ENCODE measurements around the gene SERPINI1.

SERPINI1 gene

DNA sequence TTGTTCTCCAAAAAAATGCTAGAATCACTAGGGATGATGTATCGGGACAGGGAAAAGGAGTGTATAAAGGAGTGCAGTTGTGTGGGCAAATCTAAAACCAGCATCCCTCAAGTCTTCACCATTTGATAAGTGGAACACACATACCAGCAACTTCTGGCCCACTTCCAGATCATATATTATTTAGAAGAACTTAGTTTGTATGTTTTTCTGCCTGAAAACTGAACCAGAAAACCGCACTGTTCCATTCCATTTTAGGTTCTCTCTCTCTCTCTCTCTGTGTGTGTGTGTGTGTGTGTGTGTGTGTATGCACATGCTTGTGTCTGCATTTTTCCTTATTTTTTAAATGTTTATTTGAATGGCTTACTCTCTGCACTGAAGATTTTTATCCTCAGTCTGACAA, 93.5 kb downstream of the SERPINI1 start:
- H4K20me1 ChIP-seq, result no peaks in the 10 kb centered on the region
- H3K4me3 ChIP-seq, result no peak overlapping the region
- no peak for TF ChIP-seq Cebpa-rat (IDR thresholded peaks at IDR 0.05)
- H3K27me3 ChIP-seq, result no peaks in the 10 kb centered on the region
- peaks cover 11 to 25% (median 19%) of the 10 kb centered on the region in 10 experiments for H3K4me1 ChIP-seq
- H3K4me2 ChIP-seq, result peak overlapping the region; percentile 13 to 70 (median 54); a peak in 18 of 22 replicates
- no peak overlapping the region for H3K27ac ChIP-seq
- no peaks in the 10 kb centered on the region for H3K36me3 ChIP-seq
- H3K9ac ChIP-seq, result no peak overlapping the region
- H3K9me3 ChIP-seq (replicated peaks in 1 of 11), result no peaks in the 10 kb centered on the region

DNA sequence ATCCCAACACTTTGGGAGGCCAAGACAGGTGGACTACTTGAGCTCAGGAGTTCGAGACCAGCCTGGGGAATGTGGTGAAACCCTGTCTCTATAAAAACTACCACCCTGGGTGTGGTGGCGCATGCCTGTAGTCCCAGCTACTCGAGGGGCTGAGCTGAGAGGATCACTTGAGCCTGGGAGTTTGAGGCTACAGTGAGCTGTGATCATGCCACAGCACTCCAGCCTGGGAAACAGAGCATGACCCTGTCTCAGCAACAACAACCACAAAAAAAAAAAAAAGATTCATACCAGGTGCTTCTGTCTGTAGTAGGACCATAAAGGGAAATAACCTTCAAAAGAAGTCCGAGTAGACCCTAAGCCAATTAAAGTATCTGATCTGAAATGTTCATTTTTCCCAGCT, 94.5 kb downstream of the SERPINI1 start:
- Histone ChIP-seq H3K27me3 (no peaks in the 10 kb centered on the region), H4K20me1 (no peaks in the 10 kb centered on the region), H3K36me3 (no peaks in the 10 kb centered on the region), H3K4me1 (peaks cover 11 to 22% (median 19%) of the 10 kb centered on the region in 10 experiments), H3K4me2 (peak overlapping the region; percentile 16 to 75 (median 59); a peak in 21 of 22 replicates), H3K27ac (no peak overlapping the region), H3K9ac (0 out of 22 replicates have a peak overlapping the region, but pooled peaks of 1 of the 11 experiments have one; percentile 13), H3K4me3 (no peak overlapping the region), H3K9me3 (replicated peaks in 1 of 11) (no peaks in the 10 kb centered on the region)
- no peak for TF ChIP-seq Cebpa-rat (IDR thresholded peaks at IDR 0.05)

DNA sequence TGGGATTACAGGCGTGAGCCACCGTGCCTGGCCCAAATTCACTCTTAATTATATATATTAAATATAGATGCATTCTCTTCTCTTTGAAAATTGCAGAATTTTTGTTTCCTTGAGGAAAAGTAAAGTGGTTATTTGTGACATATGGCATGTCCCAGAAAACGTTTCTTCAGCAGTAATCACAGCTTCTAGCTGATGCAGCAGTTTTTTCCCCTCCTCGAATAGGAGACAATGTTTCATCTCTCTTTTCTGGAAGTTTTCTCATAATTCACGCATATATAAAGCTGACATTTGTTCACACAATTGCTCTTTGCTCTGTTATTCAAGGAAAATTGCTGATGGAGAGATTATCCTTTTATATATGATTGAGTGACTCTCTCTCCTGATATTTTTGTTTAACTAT, 99.8 kb downstream of the SERPINI1 start:
- Histone ChIP-seq H3K4me1 (peaks cover 0 to 8% (median 1%) of the 10 kb centered on the region in 10 experiments; a peak in 11 of 20 replicates), H3K4me3 (no peak overlapping the region), H3K27me3 (no peaks in the 10 kb centered on the region), H3K27ac (no peak overlapping the region), H3K9me3 (replicated peaks in 1 of 11) (no peaks in the 10 kb centered on the region), H3K36me3 (no peaks in the 10 kb centered on the region), H3K4me2 (no peak overlapping the region), H4K20me1 (no peaks in the 10 kb centered on the region), H3K9ac (no peak overlapping the region)
- no peak for TF ChIP-seq Cebpa-rat (IDR thresholded peaks at IDR 0.05)

DNA sequence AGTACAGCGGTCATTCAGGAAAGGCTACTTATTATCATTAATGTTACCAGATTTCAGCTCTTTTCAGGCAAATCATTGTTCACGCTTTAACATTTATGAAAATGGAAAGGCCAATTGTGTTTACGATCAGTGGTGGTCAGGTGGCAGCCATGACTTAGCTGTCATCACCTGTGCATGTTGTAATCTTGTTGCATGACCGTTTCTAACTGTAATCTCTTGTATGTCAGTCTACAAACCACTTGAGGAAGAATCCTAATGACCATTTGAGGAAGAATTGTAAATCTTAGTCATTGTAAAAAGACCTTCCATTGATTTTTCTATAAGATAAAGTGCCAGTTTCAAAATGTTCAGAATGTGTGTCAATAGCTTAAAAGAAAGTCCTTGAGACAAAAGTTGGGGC, 100.4 kb downstream of the SERPINI1 start:
- no peaks in the 10 kb centered on the region for H3K36me3 ChIP-seq
- no peak overlapping the region for H3K9ac ChIP-seq
- no peak overlapping the region for H3K27ac ChIP-seq
- no peaks in the 10 kb centered on the region for H3K27me3 ChIP-seq
- H3K4me1 ChIP-seq, result peaks cover 0 to 5% (median 0%) of the 10 kb centered on the region in 10 experiments; a peak in 3 of 20 replicates
- no peak for TF ChIP-seq Cebpa-rat (IDR thresholded peaks at IDR 0.05)
- H3K4me3 ChIP-seq, result no peak overlapping the region
- H4K20me1 ChIP-seq, result no peaks in the 10 kb centered on the region
- no peaks in the 10 kb centered on the region for H3K9me3 ChIP-seq (replicated peaks in 1 of 11)
- H3K4me2 ChIP-seq, result no peak overlapping the region

DNA sequence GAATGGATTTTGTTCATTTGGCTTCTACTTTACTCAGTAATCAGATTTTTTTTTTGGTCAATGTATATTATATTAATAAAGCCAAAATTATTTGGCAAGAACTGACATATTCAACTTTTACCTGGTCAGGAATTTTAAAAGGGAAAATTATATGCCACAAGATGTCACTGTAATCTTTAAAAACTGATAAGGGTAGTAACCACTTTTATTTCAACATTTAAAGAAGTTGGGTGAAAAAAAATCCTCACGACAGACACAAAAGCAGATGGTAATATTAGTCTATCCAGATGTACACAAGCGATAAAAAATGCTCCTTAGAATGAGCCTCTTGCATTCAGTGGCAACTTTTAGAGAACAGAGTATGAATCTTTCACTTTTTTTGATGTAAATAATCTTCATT, 101.9 kb downstream of the SERPINI1 start:
- H3K27ac ChIP-seq, result no peak overlapping the region
- no peaks in the 10 kb centered on the region for H3K9me3 ChIP-seq (replicated peaks in 1 of 11)
- no peak overlapping the region for H3K9ac ChIP-seq
- peaks cover 0 to 6% (median 0%) of the 10 kb centered on the region in 10 experiments; a peak in 4 of 20 replicates for H3K4me1 ChIP-seq
- no peak overlapping the region for H3K4me2 ChIP-seq
- no peaks in the 10 kb centered on the region for H3K27me3 ChIP-seq
- no peaks in the 10 kb centered on the region for H3K36me3 ChIP-seq
- TF ChIP-seq Cebpa-rat (IDR thresholded peaks at IDR 0.05), result no peak
- no peaks in the 10 kb centered on the region for H4K20me1 ChIP-seq
- H3K4me3 ChIP-seq, result no peak overlapping the region

DNA sequence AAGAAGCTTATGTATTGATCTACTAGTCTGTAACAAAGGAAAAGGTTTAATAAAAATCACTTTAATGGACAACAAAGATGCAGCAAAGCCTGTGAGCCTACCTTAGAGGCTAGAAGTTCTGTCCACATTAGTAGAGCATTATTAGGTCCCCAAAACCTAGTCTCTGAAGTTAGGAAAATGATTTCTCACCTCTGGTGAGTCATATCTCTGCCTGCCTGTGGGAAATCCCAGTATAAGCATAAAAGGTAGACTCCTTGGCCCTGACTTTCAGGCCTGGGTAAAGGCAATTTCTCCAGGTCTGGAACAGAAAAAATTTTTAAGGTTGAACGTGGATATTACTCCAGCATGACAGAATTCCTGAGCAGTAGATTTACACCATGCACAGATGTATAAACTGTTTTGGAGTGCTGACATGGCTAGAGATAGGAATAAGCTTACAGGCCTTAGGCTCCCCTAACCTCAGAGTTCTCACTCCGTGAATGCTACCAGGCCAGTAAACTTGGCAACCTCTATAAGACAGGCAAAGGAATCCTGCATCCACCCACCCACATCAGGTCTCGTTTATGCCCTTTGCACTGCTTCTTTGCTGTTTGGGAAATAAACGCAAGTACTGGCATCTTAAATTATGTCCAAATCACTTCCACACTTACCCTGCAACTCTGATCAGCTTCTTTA, 104.1 kb downstream of the SERPINI1 start:
- no peak overlapping the region for H3K4me3 ChIP-seq
- H3K27me3 ChIP-seq, result no peaks in the 10 kb centered on the region
- no peak overlapping the region for H3K9ac ChIP-seq
- no peaks in the 10 kb centered on the region for H3K36me3 ChIP-seq
- H3K4me1 ChIP-seq, result peaks cover 6 to 26% (median 8%) of the 10 kb centered on the region in 10 experiments; a peak in 16 of 20 replicates
- no peaks in the 10 kb centered on the region for H4K20me1 ChIP-seq
- H3K27ac ChIP-seq, result no peak overlapping the region
- no peak overlapping the region for H3K4me2 ChIP-seq
- no peaks in the 10 kb centered on the region for H3K9me3 ChIP-seq (replicated peaks in 1 of 11)
- TF ChIP-seq Cebpa-rat (IDR thresholded peaks at IDR 0.05), result no peak

DNA sequence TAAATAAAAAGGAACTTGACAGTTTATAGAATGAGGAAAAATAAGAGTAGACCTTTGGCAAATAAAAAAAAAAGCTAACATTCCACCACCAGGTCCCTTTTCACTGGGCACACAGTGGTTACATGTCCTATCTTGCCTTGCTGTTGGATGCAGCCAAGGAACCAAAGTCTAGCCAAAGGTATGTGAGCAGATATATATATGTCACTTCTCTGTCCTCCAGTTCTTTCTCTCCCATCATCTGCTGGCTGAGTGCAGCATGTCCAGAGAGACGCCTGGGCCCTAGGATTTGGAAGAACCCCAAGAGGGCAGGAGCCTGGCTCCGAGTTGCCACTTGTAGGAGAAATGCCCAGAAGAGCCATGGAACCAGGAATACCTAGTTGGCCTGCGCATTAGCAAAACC, 104.7 kb downstream of the SERPINI1 start:
- Histone ChIP-seq H3K27ac (no peak overlapping the region), H3K4me3 (no peak overlapping the region), H3K4me2 (no peak overlapping the region), H3K36me3 (no peaks in the 10 kb centered on the region), H3K27me3 (no peaks in the 10 kb centered on the region), H3K4me1 (peaks cover 6 to 26% (median 8%) of the 10 kb centered on the region in 10 experiments; a peak in 16 of 20 replicates), H3K9me3 (replicated peaks in 1 of 11) (no peaks in the 10 kb centered on the region), H3K9ac (no peak overlapping the region), H4K20me1 (no peaks in the 10 kb centered on the region)
- TF ChIP-seq Cebpa-rat (IDR thresholded peaks at IDR 0.05), result no peak

DNA sequence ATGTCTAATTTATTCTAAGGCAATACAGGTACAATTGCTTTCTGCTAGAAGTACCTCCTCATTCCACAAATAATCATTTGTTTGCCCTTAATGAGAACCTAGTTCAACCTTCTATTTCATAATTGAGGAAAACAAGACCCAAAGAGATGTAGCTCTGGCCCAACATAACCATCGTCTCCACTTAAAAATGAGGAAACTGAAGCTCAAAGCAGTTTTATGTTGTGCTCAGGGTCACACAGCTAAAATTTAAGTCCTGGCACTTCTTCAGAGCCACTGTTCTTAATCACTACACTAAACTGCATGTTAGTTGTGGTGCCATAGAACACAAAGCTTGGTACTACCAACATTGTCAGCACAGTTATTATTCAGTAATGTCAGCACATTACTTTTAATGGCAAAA, 108.0 kb downstream of the SERPINI1 start:
- H3K27ac ChIP-seq, result peak overlapping the region in 5 of 11 experiments; percentile 21 to 54 (median 34); a peak in 6 of 22 replicates
- H3K4me3 ChIP-seq, result no peak overlapping the region
- H3K36me3 ChIP-seq, result no peaks in the 10 kb centered on the region
- H3K4me1 ChIP-seq, result peaks cover 6 to 27% (median 8%) of the 10 kb centered on the region in 10 experiments; a peak in 16 of 20 replicates
- H4K20me1 ChIP-seq, result no peaks in the 10 kb centered on the region
- H3K4me2 ChIP-seq, result peak overlapping the region in 9 of 11 experiments; percentile 22 to 77 (median 45); a peak in 15 of 22 replicates
- no peak for TF ChIP-seq Cebpa-rat (IDR thresholded peaks at IDR 0.05)
- no peaks in the 10 kb centered on the region for H3K27me3 ChIP-seq
- peaks cover 0 to 4% (median 0%) of the 10 kb centered on the region in 11 experiments; a peak in 3 of 22 replicates for H3K9me3 ChIP-seq (replicated peaks in 1 of 11)
- H3K9ac ChIP-seq, result no peak overlapping the region

DNA sequence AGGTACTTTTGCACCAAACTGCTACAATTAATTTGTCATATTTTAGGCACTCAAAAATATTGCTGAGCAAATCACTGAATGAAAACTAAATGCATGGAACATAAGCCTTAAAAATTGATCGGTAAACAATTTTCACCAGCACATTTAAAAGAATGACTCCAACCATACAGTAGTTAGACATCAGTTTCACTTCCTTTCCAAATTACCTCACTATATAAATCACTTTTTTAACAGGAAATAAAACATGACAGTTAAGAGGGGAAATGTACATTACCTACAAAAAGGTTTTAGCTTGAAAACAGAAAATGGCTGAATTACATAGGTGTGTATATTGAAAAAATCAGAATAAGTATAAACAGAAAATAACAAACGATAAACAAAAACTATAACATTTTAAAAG, 108.4 kb downstream of the SERPINI1 start:
- H3K4me3 ChIP-seq, result no peak overlapping the region
- H3K27ac ChIP-seq, result peak overlapping the region in 5 of 11 experiments; percentile 21 to 54 (median 34); a peak in 6 of 22 replicates
- peak overlapping the region in 9 of 11 experiments; percentile 22 to 77 (median 45); a peak in 15 of 22 replicates for H3K4me2 ChIP-seq
- TF ChIP-seq Cebpa-rat (IDR thresholded peaks at IDR 0.05), result no peak
- no peaks in the 10 kb centered on the region for H3K27me3 ChIP-seq
- peaks cover 0 to 4% (median 0%) of the 10 kb centered on the region in 11 experiments; a peak in 3 of 22 replicates for H3K9me3 ChIP-seq (replicated peaks in 1 of 11)
- peaks cover 6 to 27% (median 8%) of the 10 kb centered on the region in 10 experiments; a peak in 16 of 20 replicates for H3K4me1 ChIP-seq
- H3K9ac ChIP-seq, result no peak overlapping the region
- no peaks in the 10 kb centered on the region for H4K20me1 ChIP-seq
- no peaks in the 10 kb centered on the region for H3K36me3 ChIP-seq

Data from BLaER1 treated with 17β-estradiol and CSF1 and Interleukin-3, amounts not matched to agents 10 nM and 100 nM (cell line).